NK-92 (cell line): ENCODE measurements around the gene COL12A1.
A peak's percentile ranks its signal among the peaks of the same experiment; 100 is the strongest.

ENCODE experiments used
- DNase-seq: peaks from one replicate; lab custom pipeline; 2025; ENCODE audit not compliant: unreplicated experiment; lab: John Stamatoyannopoulos, UW

COL12A1 gene

GRCh38 chr6:75205776-75206575 is at the start of gene COL12A1:
TSS of gene COL12A1 (minus strand) at chr6:75206053. CDS start at chr6:75202792, 3,261 bp downstream.
- no peak for DNase-seq

GRCh38 chr6:75250552-75250951 is 44.7 kb upstream of the COL12A1 start:
- DNase-seq = no peak

GRCh38 chr6:75249837-75250236 is 44.0 kb upstream of the COL12A1 start:
- no peak for DNase-seq

GRCh38 chr6:75246386-75246785 is 40.5 kb upstream of the COL12A1 start:
- DNase-seq = no peak

GRCh38 chr6:75244063-75244584 is 38.3 kb upstream of the COL12A1 start:
- no peak for DNase-seq

GRCh38 chr6:75243333-75244062 is 37.6 kb upstream of the COL12A1 start, which contains the start of gene COX7A2:
TSS of gene COX7A2 (minus strand) at chr6:75243801. CDS start at chr6:75243734, 67 bp downstream.
- DNase-seq = peak; percentile 32

- no peak for DNase-seq
Observed at GRCh38 chr6:75236630-75237029, 30.8 kb upstream of the COL12A1 start.

- DNase-seq = no peak
Observed at GRCh38 chr6:75235271-75235670, 29.4 kb upstream of the COL12A1 start.

GRCh38 chr6:75234126-75234865 is 28.4 kb upstream of the COL12A1 start:
- no peak for DNase-seq

- no peak for DNase-seq
Observed at GRCh38 chr6:75233092-75233615, 27.3 kb upstream of the COL12A1 start.

GRCh38 chr6:75230484-75231325 is 24.9 kb upstream of the COL12A1 start:
- DNase-seq = no peak

GRCh38 chr6:75224303-75224926 is 18.6 kb upstream of the COL12A1 start:
- DNase-seq = no peak

- DNase-seq = no peak
Observed at GRCh38 chr6:75223428-75223827, 17.6 kb upstream of the COL12A1 start.

GRCh38 chr6:75222261-75222660 is 16.4 kb upstream of the COL12A1 start:
- no peak for DNase-seq

GRCh38 chr6:75221116-75221515 is 15.3 kb upstream of the COL12A1 start:
- DNase-seq = no peak

- DNase-seq = no peak
Observed at GRCh38 chr6:75220357-75220756, 14.5 kb upstream of the COL12A1 start.

GRCh38 chr6:75219263-75219662 is 13.4 kb upstream of the COL12A1 start:
- no peak for DNase-seq

- DNase-seq = no peak
Observed at GRCh38 chr6:75217193-75217592, 11.3 kb upstream of the COL12A1 start.

- DNase-seq = no peak
Observed at GRCh38 chr6:75215291-75215690, 9.4 kb upstream of the COL12A1 start.

GRCh38 chr6:75213732-75214131 is 7.9 kb upstream of the COL12A1 start:
- no peak for DNase-seq
